NT2/D1 (cell line): ENCODE data around the gene REN.
A peak's percentile ranks its signal among the peaks of the same experiment; 100 is the strongest.

Source experiments
- DNase-seq: peaks from one replicate; pipeline ENCODE4 v3.0.0-alpha.2; 2011; ENCODE audit warnings: low read depth, low spot score
- H3K27me3 ChIP-seq: 2 replicates; pipeline ENCODE4 v1.6.0; 2011; ENCODE audit warnings: mild to moderate bottlenecking; ENCODE audit not compliant: insufficient read length, insufficient read depth
- H3K36me3 ChIP-seq: 2 replicates; pipeline ENCODE4 v1.6.1; 2011; ENCODE audit warnings: mild to moderate bottlenecking, low read length, mixed read lengths; ENCODE audit not compliant: insufficient read depth, insufficient read length
- H3K4me1 ChIP-seq: 2 replicates; pipeline ENCODE4 v1.5.1; 2011; ENCODE audit not compliant: insufficient read depth, insufficient read length
- H3K4me3 ChIP-seq: 2 replicates; pipeline ENCODE4 v1.5.1; 2011; ENCODE audit warnings: low read depth; ENCODE audit not compliant: insufficient read length
- H3K9ac ChIP-seq: 2 replicates; pipeline ENCODE4 v1.6.0; 2011; ENCODE audit warnings: low read depth; ENCODE audit not compliant: insufficient read length
- H3K9me3 ChIP-seq: 2 replicates; pipeline ENCODE4 v1.5.1; 2011; ENCODE audit warnings: mild to moderate bottlenecking, low read length; ENCODE audit not compliant: insufficient read depth
- SUZ12 ChIP-seq: IDR thresholded peaks from 2 replicates; pipeline ENCODE4 v1.6.1; 2011; ENCODE audit not compliant: insufficient read length, insufficient read depth; ENCODE audit errors: extremely low read depth
- YY1 ChIP-seq: IDR thresholded peaks from 2 replicates; pipeline ENCODE4 v1.6.1; 2011; ENCODE audit not compliant: insufficient read length, insufficient read depth
- ZNF274 ChIP-seq: IDR thresholded peaks from 2 replicates; pipeline ENCODE4 v1.6.1; 2011; ENCODE audit warnings: mild to moderate bottlenecking, low read depth, low read length

The REN gene

DNA sequence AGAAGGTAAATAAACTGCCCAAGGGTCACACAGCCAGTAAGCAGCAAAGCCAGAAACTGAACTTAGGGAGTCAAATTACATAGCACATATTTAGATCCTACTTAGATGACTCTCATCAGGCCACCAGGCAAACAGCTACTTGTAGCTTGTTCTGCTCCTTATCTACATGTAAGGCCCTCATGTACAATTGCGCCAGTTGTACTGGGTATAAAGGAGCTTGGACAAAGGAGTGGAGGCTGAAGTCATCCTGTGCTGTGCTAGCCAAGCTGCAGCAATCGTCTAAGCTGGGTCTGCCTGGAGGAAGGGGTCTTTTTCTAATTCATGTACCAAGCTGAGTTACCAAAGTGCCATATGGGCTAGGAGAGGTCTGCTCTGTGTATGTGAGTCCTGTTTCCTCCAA is 27.0 kb downstream of the REN start:
- Histone ChIP-seq H3K27me3 (no peaks in the 10 kb centered on the region), H3K4me1 (peaks cover 8% of the 10 kb centered on the region), H3K9me3 (no peaks in the 10 kb centered on the region), H3K9ac (no peak overlapping the region), H3K4me3 (no peak overlapping the region), H3K36me3 (peaks cover 56% of the 10 kb centered on the region)
- DNase-seq = no peak
- TF ChIP-seq YY1 = no peak
- no peak for TF ChIP-seq SUZ12
- TF ChIP-seq ZNF274 = no peak

DNA sequence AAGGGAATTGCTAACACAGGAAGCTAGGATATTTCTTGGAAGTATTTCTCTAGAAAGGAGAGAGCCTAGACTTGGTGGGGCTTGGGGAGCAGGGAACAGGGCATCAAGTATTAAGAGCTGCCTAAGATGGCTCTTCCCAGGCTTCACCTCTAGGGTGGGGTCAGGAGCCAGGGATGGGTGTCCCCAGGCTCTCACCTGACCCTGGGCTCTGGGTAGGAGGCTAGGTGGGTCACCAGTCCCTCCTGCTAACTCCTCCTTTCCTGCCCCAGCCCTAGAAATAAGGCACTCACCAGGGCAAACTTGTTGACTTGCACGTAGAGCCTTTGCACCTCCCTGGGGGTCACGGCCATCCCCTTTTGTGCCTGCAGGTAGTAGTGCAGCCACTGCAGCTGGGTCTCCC is 29.3 kb downstream of the REN start:
- no peak for TF ChIP-seq SUZ12
- TF ChIP-seq YY1 = no peak
- no peak for TF ChIP-seq ZNF274
- DNase-seq = no peak
- Histone ChIP-seq H3K9ac (no peak overlapping the region), H3K9me3 (no peaks in the 10 kb centered on the region), H3K27me3 (no peaks in the 10 kb centered on the region), H3K4me3 (no peak overlapping the region), H3K36me3 (peaks cover 61% of the 10 kb centered on the region), H3K4me1 (peaks cover 7% of the 10 kb centered on the region)

DNA sequence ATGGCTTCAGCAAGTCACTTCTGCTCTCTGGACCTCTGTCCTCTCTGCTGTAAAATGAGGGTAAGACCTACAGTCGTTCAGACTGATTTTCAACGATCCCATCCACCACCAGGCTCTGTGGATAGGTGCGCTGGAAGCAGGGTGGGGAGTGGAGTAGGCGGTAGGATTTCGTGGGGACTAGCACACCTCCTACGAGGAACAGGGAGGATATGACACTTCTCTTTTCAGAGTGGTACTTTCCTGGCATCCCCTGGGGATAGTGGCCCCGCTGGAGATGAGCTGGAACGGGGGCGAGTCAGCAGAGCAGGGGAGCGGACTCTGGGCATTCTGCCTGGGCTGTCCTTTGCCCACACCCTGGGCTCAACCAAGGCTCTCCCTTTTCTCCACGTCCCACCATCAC is 32.0 kb downstream of the REN start:
- no peak for DNase-seq
- H3K9me3 ChIP-seq = no peaks in the 10 kb centered on the region
- H3K4me1 ChIP-seq = peaks cover 26% of the 10 kb centered on the region
- H3K27me3 ChIP-seq = no peaks in the 10 kb centered on the region
- TF ChIP-seq YY1 = no peak
- TF ChIP-seq ZNF274 = no peak
- no peak overlapping the region for H3K9ac ChIP-seq
- peaks cover 57% of the 10 kb centered on the region for H3K36me3 ChIP-seq
- no peak overlapping the region for H3K4me3 ChIP-seq

DNA sequence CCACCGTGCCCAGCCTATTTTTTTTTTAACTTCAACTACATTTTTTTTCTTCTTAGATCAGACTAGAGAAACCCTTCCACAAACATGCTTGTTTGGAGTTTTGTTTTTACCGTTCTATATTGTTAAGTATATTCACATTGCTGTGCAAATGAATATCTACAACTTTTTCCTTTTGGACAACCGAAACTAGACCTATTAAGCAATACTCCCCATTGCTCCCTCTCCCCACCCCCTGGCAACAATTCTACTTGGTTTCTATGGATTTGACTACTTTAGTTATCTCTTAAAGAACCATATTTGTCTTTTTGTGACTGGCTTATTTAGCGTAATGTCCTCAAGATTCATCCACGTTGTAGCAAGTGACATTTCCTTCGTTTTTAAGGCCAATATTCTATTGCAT is 33.4 kb downstream of the REN start:
- Histone ChIP-seq H3K36me3 (peaks cover 48% of the 10 kb centered on the region), H3K27me3 (no peaks in the 10 kb centered on the region), H3K4me3 (no peak overlapping the region), H3K9me3 (no peaks in the 10 kb centered on the region), H3K4me1 (peaks cover 32% of the 10 kb centered on the region), H3K9ac (no peak overlapping the region)
- no peak for TF ChIP-seq YY1
- no peak for TF ChIP-seq SUZ12
- TF ChIP-seq ZNF274 = no peak
- DNase-seq = no peak

DNA sequence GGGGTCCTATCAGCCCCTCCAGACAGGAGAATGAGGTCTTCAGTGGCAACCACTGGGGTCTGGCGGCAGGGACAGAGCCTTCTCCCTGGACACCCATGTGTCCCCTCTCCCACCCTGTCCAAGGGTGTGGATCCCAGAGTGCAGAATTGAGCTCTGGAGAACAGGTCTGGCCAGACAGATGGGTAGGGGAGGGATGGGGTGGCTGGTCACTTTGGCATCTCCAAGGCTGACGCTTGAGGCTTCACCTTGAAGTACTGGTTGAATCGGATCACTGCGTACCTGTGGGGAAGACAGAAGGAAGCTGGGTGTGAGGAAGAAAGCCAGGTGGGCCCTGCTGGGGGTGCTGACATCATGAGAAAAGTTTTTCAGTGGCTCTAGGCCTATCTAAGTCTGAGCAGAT is 34.2 kb downstream of the REN start:
- Histone ChIP-seq H3K9me3 (no peaks in the 10 kb centered on the region), H3K4me1 (peaks cover 29% of the 10 kb centered on the region), H3K36me3 (peaks cover 43% of the 10 kb centered on the region), H3K4me3 (no peak overlapping the region), H3K9ac (no peak overlapping the region), H3K27me3 (no peaks in the 10 kb centered on the region)
- TF ChIP-seq SUZ12 (no peak), YY1 (no peak), ZNF274 (no peak)
- DNase-seq = no peak

DNA sequence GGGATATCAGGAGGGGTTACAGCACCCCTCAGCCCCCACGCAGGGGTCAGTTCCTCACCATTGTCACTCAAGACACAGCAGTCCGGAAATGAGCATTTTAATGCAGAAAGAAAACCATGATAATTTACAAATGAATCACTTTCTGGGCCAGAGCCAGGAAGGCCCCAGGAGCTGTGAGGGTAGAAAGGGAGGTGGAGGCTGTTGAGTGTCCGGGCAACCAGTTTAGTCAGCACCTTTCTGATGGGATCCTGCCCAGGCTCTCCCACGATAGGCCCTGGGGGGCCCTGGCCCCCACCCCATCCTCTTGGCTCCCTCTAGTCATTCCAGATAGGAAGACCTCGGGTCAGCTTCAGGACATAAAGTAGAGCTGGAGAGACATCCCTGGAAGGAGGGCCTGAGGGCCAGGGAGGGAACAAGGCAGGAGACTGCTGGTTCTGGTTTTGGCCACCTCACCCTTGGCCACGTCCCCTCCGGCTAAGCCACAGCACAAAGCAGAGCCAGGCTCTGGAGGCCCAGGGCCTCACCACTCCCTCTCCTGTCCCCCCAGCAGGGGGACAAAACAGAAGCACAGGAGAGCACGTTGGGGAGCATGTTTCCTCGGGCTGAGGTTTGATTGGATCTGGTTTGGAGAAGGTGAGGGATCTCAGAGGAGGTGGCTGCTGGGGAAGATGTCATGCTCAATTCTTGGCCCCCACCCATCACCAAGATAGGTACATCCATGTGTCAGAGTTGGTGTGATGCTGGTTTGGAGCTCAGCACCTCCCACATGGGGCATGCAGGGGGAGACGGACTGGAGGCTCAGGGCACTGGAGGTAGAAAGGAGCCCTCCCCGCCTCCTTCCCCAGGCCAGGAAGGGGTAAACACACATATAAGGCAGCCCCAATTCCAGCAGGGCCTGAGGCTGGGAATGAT is 34.9 kb downstream of the REN start:
- TF ChIP-seq YY1 (no peak), ZNF274 (no peak), SUZ12 (no peak)
- no peak for DNase-seq
- no peaks in the 10 kb centered on the region for H3K9me3 ChIP-seq
- peaks cover 30% of the 10 kb centered on the region for H3K4me1 ChIP-seq
- H3K4me3 ChIP-seq = no peak overlapping the region
- H3K27me3 ChIP-seq = no peaks in the 10 kb centered on the region
- H3K36me3 ChIP-seq = peaks cover 47% of the 10 kb centered on the region
- H3K9ac ChIP-seq = no peak overlapping the region

DNA sequence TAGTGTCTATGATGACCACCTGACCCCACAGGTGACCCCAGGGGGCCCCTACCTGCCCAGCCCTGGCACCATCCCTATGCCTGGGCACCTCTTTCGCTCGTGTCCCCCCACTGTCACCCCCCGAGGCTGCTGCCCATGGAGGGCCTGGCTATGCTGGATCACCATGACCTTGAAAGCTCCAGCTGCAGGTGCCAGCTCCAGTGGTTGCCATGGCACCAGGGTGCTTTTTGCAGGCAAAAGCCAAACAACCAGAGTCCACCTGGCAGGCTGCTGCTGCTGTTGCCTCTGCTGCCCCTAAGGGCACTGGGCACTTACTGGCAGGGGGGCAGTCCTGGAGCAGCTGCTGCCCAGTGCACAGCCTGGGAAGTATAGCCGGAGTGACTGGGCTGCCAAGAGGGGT is 36.0 kb downstream of the REN start:
- Histone ChIP-seq H3K36me3 (peaks cover 50% of the 10 kb centered on the region), H3K4me1 (peaks cover 30% of the 10 kb centered on the region), H3K9ac (peak overlapping the region; percentile 44), H3K9me3 (no peaks in the 10 kb centered on the region), H3K27me3 (no peaks in the 10 kb centered on the region), H3K4me3 (no peak overlapping the region)
- no peak for TF ChIP-seq SUZ12
- no peak for TF ChIP-seq YY1
- no peak for TF ChIP-seq ZNF274
- no peak for DNase-seq
